K562 (cell line): ENCODE data around the gene LY6G6D. TPM values are rescaled to one million over a fixed set of nuclear protein-coding genes. Genes with fewer than 3 reads are reported as not detected.

ENCODE experiments used
- C11orf30 ChIP-seq: fragments of 450-650 bp; IDR thresholded peaks from 2 replicates; pipeline ENCODE4 v1.6.1; 2016; ENCODE audit warnings: low read depth, mild to moderate bottlenecking
- CCAR2 ChIP-seq: fragments of 200-400 bp; formaldehyde crosslinking; IDR thresholded peaks from 2 replicates; pipeline ENCODE4 v1.6.1; 2017; ENCODE audit warnings: mild to moderate bottlenecking, low read depth, low read length
- CUX1 ChIP-seq: fragments of 200-800 bp; sonication (Bioruptor generic); IDR thresholded peaks from 2 replicates; pipeline ENCODE4 v1.6.1; 2016; ENCODE audit warnings: missing genetic modification characterization, missing compliant biosample characterization
- KLF6 ChIP-seq: fragments of 250-450 bp; sonication (Bioruptor Pico); IDR thresholded peaks from 2 replicates; pipeline ENCODE4 v1.4.0; 2020; ENCODE audit warnings: mild to moderate bottlenecking, moderate library complexity, borderline replicate concordance
- LCOR ChIP-seq: sonication (generic); formaldehyde crosslinking; IDR thresholded peaks from 2 replicates; pipeline ENCODE4 v1.8.0; 2022; ENCODE audit warnings: mild to moderate bottlenecking, missing genetic modification reagents
- MBD1 ChIP-seq: fragments of 250-450 bp; sonication (Bioruptor Pico); IDR thresholded peaks from 2 replicates; pipeline ENCODE4 v1.8.0; 2022; ENCODE audit warnings: inconsistent platforms
- MTA1 ChIP-seq: fragments of 450-650 bp; IDR thresholded peaks from 2 replicates; pipeline ENCODE4 v1.6.1; 2017; ENCODE audit warnings: borderline replicate concordance
- NBN ChIP-seq: fragments of 450-650 bp; IDR thresholded peaks from 2 replicates; pipeline ENCODE4 v1.6.1; 2016; ENCODE audit warnings: low read depth, mild to moderate bottlenecking
- NFRKB ChIP-seq: fragments of 450-650 bp; IDR thresholded peaks from 2 replicates; pipeline ENCODE4 v1.6.1; 2016; ENCODE audit warnings: low read depth
- NONO ChIP-seq, 2 experiments: fragments of 200-400 bp in 1 of 2; fragments of 450-650 bp in 1 of 2; formaldehyde crosslinking in 1 of 2; IDR thresholded peaks; 2 replicates each; pipeline ENCODE4 v1.6.1; 2017; ENCODE audit warnings: low read depth in 2 of 2, mild to moderate bottlenecking in 2 of 2, moderate library complexity in 2 of 2, low read length in 1 of 2
- PCBP1 ChIP-seq: fragments of 200-400 bp; formaldehyde crosslinking; IDR thresholded peaks from 2 replicates; pipeline ENCODE4 v1.6.1; 2018; ENCODE audit warnings: mild to moderate bottlenecking, low read depth, low read length; ENCODE audit not compliant: poor library complexity, severe bottlenecking
- RAD51 ChIP-seq: fragments of 450-650 bp; IDR thresholded peaks from 2 replicates; pipeline ENCODE4 v1.7.1; 2016; ENCODE audit warnings: low read depth, mild to moderate bottlenecking, borderline replicate concordance
- SMARCE1 ChIP-seq: fragments of 450-650 bp; IDR thresholded peaks from 2 replicates; pipeline ENCODE4 v1.7.1; 2016; ENCODE audit warnings: mild to moderate bottlenecking
- TEAD4 ChIP-seq, 2 experiments: sonication (generic) in 1 of 2; formaldehyde crosslinking in 1 of 2; IDR thresholded peaks; 2 replicates each; pipeline versions ENCODE4 v1.6.1 to v1.8.0; 2012 to 2022; ENCODE audit warnings: borderline replicate concordance in 1 of 2, inconsistent platforms in 1 of 2, low read length in 1 of 2, mild to moderate bottlenecking in 1 of 2, missing genetic modification reagents in 1 of 2
- THRAP3 ChIP-seq: fragments of 450-650 bp; IDR thresholded peaks from 2 replicates; pipeline ENCODE4 v1.6.1; 2016; ENCODE audit warnings: mild to moderate bottlenecking, inconsistent platforms, borderline replicate concordance
- ZNF766 ChIP-seq: fragments of 200-800 bp; sonication (Bioruptor generic); conservative IDR thresholded peaks from 2 replicates; pipeline ENCODE4 v1.6.1; 2016; ENCODE audit warnings: missing genetic modification characterization, missing compliant biosample characterization
- polyA plus RNA-seq, 8 experiments: library from polyadenylated mRNA; depleted of rRNA in 4 of 8; stranded (reverse) in 5 of 8; unstranded in 3 of 8; fragments of >200 nt; fragmentation: Nextera tagmentation in 2 of 8; fragmentation: Illumina TruSeq in 1 of 8; extraction: Ambion mirVana in 2 of 8; extraction: Trizol in 1 of 8; gene quantifications; 2 replicates each; pipeline versions ENCODE4 v1.2.1 to v1.2.3, GENCODE V29; 2011 to 2014; ENCODE audit warnings: inconsistent platforms in 1 of 8, missing spikeins in 1 of 8
- total RNA-seq, 7 experiments: library from RNA; depleted of rRNA in 6 of 7; stranded (reverse); fragments of >200 nt in 6 of 7; fragmentation: Illumina TruSeq in 2 of 7; extraction: Trizol in 2 of 7; gene quantifications; 2 replicates each; pipeline versions ENCODE4 v1.2.1 to v1.2.3, GENCODE V29; 2011 to 2021; ENCODE audit warnings: low replicate concordance in 1 of 7
- TF ChIP-seq, protein P1 (sequence below): fragments of 450-650 bp; formaldehyde crosslinking; IDR thresholded peaks from 2 replicates; pipeline ENCODE4 v1.4.0; 2020; ENCODE audit warnings: mild to moderate bottlenecking, moderate library complexity
- TF ChIP-seq, protein P2 (sequence below): sonication (generic); formaldehyde crosslinking; IDR thresholded peaks from 2 replicates; pipeline ENCODE4 v1.4.0; 2020; ENCODE audit warnings: mild to moderate bottlenecking, missing genetic modification reagents

The LY6G6D gene
- total and polyA plus RNA-seq, 9 of the 15 experiments (the other 6 are each of a cell fraction or from before 2014, with no cell fraction given) = 0.30 to 0.38 TPM; not detected in 7

DNA sequence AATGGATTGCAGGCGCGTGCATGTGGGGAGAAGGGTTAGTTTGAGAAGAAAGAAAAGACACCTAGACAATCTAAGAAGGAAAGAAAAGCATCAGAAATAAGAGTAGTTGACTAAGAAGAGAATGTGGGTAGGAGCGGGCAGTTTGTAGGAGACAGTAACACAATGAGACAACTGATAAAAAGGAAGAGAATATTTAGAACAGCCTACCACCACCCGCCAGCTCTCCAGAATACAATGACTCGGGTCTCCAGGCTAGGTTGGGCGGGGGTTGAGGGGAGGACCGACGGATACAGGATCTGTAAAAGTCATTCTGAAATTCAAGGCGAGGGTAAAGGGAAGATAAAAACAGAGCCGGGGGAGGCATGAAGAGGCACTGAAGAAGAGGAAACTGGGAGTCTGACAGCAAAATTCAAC lies 12.7 kb upstream of the LY6G6D start (continued):
- TF ChIP-seq CUX1 (CRISPR knock-in tag) (no peak), MTA1 (0 out of 2 replicates have a peak, but pooled peaks have one; percentile 19), ZNF766 (CRISPR knock-in tag) (no peak), TEAD4 (IDR thresholded peaks at IDR 0.05; ENCODE audit: low read length) (no peak), TEAD4 (CRISPR knock-in tag; IDR thresholded peaks at IDR 0.05; ENCODE audit: borderline replicate concordance) (no peak), PCBP1 (no peak), MBD1 (no peak), CCAR2 (no peak), SMARCE1 (peak; percentile 88), RAD51 (0 out of 2 replicates have a peak, but pooled peaks have one; percentile 48), NBN (peak; percentile 29; the same call in 1 of the 2 replicates), THRAP3 (peak; percentile 76; the same call in 1 of the 2 replicates), KLF6 (CRISPR knock-in tag) (no peak), C11orf30 (0 out of 2 replicates have a peak, but pooled peaks have one; percentile 4), NONO (IDR thresholded peaks at IDR 0.05; ENCODE audit: low read depth in 2 of 2, low read length in 1 of 2) (no peak), LCOR (CRISPR knock-in tag) (peak; percentile 45), NFRKB (0 out of 2 replicates have a peak, but pooled peaks have one; percentile 7)
- TF ChIP-seq, protein P1, sequence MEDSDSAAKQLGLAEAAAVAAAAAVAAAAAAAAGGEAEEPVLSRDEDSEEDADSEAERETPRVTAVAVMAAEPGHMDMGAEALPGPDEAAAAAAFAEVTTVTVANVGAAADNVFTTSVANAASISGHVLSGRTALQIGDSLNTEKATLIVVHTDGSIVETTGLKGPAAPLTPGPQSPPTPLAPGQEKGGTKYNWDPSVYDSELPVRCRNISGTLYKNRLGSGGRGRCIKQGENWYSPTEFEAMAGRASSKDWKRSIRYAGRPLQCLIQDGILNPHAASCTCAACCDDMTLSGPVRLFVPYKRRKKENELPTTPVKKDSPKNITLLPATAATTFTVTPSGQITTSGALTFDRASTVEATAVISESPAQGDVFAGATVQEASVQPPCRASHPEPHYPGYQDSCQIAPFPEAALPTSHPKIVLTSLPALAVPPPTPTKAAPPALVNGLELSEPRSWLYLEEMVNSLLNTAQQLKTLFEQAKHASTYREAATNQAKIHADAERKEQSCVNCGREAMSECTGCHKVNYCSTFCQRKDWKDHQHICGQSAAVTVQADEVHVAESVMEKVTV = 0 out of 2 replicates have a peak, but pooled peaks have one; percentile 1
- TF ChIP-seq, protein P2, sequence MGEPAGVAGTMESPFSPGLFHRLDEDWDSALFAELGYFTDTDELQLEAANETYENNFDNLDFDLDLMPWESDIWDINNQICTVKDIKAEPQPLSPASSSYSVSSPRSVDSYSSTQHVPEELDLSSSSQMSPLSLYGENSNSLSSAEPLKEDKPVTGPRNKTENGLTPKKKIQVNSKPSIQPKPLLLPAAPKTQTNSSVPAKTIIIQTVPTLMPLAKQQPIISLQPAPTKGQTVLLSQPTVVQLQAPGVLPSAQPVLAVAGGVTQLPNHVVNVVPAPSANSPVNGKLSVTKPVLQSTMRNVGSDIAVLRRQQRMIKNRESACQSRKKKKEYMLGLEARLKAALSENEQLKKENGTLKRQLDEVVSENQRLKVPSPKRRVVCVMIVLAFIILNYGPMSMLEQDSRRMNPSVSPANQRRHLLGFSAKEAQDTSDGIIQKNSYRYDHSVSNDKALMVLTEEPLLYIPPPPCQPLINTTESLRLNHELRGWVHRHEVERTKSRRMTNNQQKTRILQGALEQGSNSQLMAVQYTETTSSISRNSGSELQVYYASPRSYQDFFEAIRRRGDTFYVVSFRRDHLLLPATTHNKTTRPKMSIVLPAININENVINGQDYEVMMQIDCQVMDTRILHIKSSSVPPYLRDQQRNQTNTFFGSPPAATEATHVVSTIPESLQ (CRISPR knock-in tag) = no peak
